ENCODE data around the gene CLIC1.

- no peak for TF ChIP-seq CTCF (IDR thresholded peaks at IDR 0.05)
- TF ChIP-seq ZFX (IDR thresholded peaks at IDR 0.05; ENCODE audit: borderline replicate concordance): no peak
Measured at GRCh38 chr6:31761343-31761742, 25.0 kb upstream of the CLIC1 start.

All from 22Rv1 (cell line).